SU-DHL-6 (cell line): ENCODE results near the gene URB2.

Experiments used
- H2AFZ ChIP-seq: fragments of 200-600 bp; sonication (generic); 2 replicates; pipeline ENCODE4 v1.6.1; 2014; ENCODE audit warnings: low read depth, mild to moderate bottlenecking, moderate library complexity, mixed read lengths, antibody characterized with exemption, low read length; ENCODE audit not compliant: severe bottlenecking
- H3F3A ChIP-seq: fragments of 200-600 bp; shearing (Covaris generic); 2 replicates; pipeline ENCODE4 v1.6.0; 2016; ENCODE audit warnings: antibody characterized with exemption, mild to moderate bottlenecking; ENCODE audit not compliant: insufficient read depth
- H3K27ac ChIP-seq: fragments of 200-600 bp; sonication (generic); 2 replicates; pipeline ENCODE4 v1.5.1; 2016; ENCODE audit warnings: low read depth, mild to moderate bottlenecking, low read length, moderate library complexity, mixed read lengths
- H3K27me3 ChIP-seq: fragments of 200-600 bp; sonication (generic), shearing (Covaris generic); 2 replicates; pipeline ENCODE4 v1.6.0; 2014; ENCODE audit warnings: mild to moderate bottlenecking, low read length
- H3K36me3 ChIP-seq: fragments of 200-600 bp; sonication (generic); 2 replicates; pipeline ENCODE4 v1.6.1; 2014; ENCODE audit warnings: mild to moderate bottlenecking, low read length, mixed read lengths
- H3K4me2 ChIP-seq: fragments of 300-600, 200-600 bp; shearing (Covaris generic), sonication (generic); 2 replicates; pipeline ENCODE4 v1.6.0; 2014; ENCODE audit warnings: low read length, low read depth, mild to moderate bottlenecking; ENCODE audit not compliant: poor library complexity, severe bottlenecking
- H3K4me3 ChIP-seq: fragments of 200-600 bp; sonication (generic); 2 replicates; pipeline ENCODE4 v1.5.1; 2014; ENCODE audit warnings: antibody characterized with exemption, low read length, mild to moderate bottlenecking, mixed read lengths; ENCODE audit not compliant: insufficient read depth, poor library complexity, severe bottlenecking
- H3K79me2 ChIP-seq: fragments of 200-600 bp; sonication (generic); 2 replicates; pipeline ENCODE4 v1.6.1; 2014; ENCODE audit warnings: mild to moderate bottlenecking, low read length, moderate library complexity; ENCODE audit not compliant: insufficient read depth
- H3K9ac ChIP-seq: fragments of 200-600 bp; sonication (generic); 2 replicates; pipeline ENCODE4 v1.7.0; 2014; ENCODE audit warnings: mild to moderate bottlenecking, low read length
- H3K9me2 ChIP-seq: fragments of 200-600 bp; sonication (generic); replicated peaks from 2 replicates; pipeline ENCODE4 v1.6.1; 2014; ENCODE audit warnings: low read length; ENCODE audit not compliant: insufficient read depth
- H3K9me3 ChIP-seq: fragments of 200-600 bp; sonication (generic); 2 replicates; pipeline ENCODE4 v1.6.1; 2014; ENCODE audit warnings: low read length, mixed read lengths; ENCODE audit not compliant: insufficient read depth
- H4K20me1 ChIP-seq: fragments of 200-600 bp; sonication (generic); 2 replicates; pipeline ENCODE4 v1.6.1; 2014; ENCODE audit warnings: low read depth, mild to moderate bottlenecking, antibody characterized with exemption, low read length, moderate library complexity, mixed read lengths
- CTCF ChIP-seq: fragments of 200-600 bp; sonication (generic); IDR thresholded peaks from one replicate; pipeline ENCODE4 v1.5.1; 2017; ENCODE audit warnings: antibody characterized with exemption, mild to moderate bottlenecking, low read length, moderate library complexity; ENCODE audit not compliant: insufficient read depth, poor library complexity, severe bottlenecking
- EZH2phosphoT487 ChIP-seq: fragments of 200-600 bp; sonication (generic), shearing (Covaris generic); conservative IDR thresholded peaks from 2 replicates; pipeline ENCODE4 v1.6.1; 2018; ENCODE audit warnings: mild to moderate bottlenecking, antibody characterized with exemption, low read length, moderate library complexity, mixed read lengths

URB2 gene

GRCh38 chr1:229631966-229632365, 5.9 kb downstream of the URB2 start:
- Histone ChIP-seq H3K27me3 (no peaks in the 10 kb centered on the region), H3K79me2 (peaks cover 85% of the 10 kb centered on the region), H4K20me1 (peaks cover 6% of the 10 kb centered on the region; the same call in 1 of the 2 replicates), H3K9ac (no peak overlapping the region), H3F3A (no peaks in the 10 kb centered on the region; the same call in 1 of the 2 replicates), H2AFZ (no peak overlapping the region), H3K9me2 (no peaks in the 10 kb centered on the region), H3K4me3 (no peak overlapping the region), H3K9me3 (no peaks in the 10 kb centered on the region), H3K4me2 (no peak overlapping the region), H3K36me3 (peaks cover 34% of the 10 kb centered on the region; the same call in 1 of the 2 replicates), H3K27ac (no peak overlapping the region)
- no peak for TF ChIP-seq EZH2phosphoT487
- TF ChIP-seq CTCF = no peak

GRCh38 chr1:229636042-229636441, 10.0 kb downstream of the URB2 start:
- Histone ChIP-seq H3K27ac (no peak overlapping the region), H3K9me2 (no peaks in the 10 kb centered on the region), H4K20me1 (peaks cover 2% of the 10 kb centered on the region; the same call in 1 of the 2 replicates), H3K4me2 (no peak overlapping the region), H2AFZ (no peak overlapping the region), H3K9ac (no peak overlapping the region), H3K9me3 (no peaks in the 10 kb centered on the region), H3K27me3 (no peaks in the 10 kb centered on the region), H3F3A (no peaks in the 10 kb centered on the region), H3K79me2 (peaks cover 73% of the 10 kb centered on the region), H3K36me3 (peaks cover 28% of the 10 kb centered on the region; the same call in 1 of the 2 replicates), H3K4me3 (no peak overlapping the region)
- no peak for TF ChIP-seq CTCF
- no peak for TF ChIP-seq EZH2phosphoT487

GRCh38 chr1:229637746-229638145, 11.7 kb downstream of the URB2 start:
- Histone ChIP-seq H4K20me1 (peaks cover 7% of the 10 kb centered on the region; the same call in 1 of the 2 replicates), H3K4me3 (no peak overlapping the region), H3K36me3 (peaks cover 18% of the 10 kb centered on the region; the same call in 1 of the 2 replicates), H3K27ac (no peak overlapping the region), H3K9ac (no peak overlapping the region), H3K27me3 (no peaks in the 10 kb centered on the region), H3K9me3 (no peaks in the 10 kb centered on the region), H3F3A (no peaks in the 10 kb centered on the region), H3K4me2 (no peak overlapping the region), H3K79me2 (peaks cover 73% of the 10 kb centered on the region), H3K9me2 (no peaks in the 10 kb centered on the region), H2AFZ (no peak overlapping the region)
- no peak for TF ChIP-seq EZH2phosphoT487
- no peak for TF ChIP-seq CTCF
